Neuronal stem cell (in vitro differentiated cells): ENCODE results near the gene DOCK4.

Experiments
- DNase-seq: peaks from one replicate; pipeline ENCODE4 v3.0.0-alpha.2; 2013; ENCODE audit warnings: low spot score
- H2AFZ ChIP-seq: one replicate; pipeline ENCODE4 v1.6.1; 2013; ENCODE audit warnings: mild to moderate bottlenecking, low read length, inconsistent platforms
- H2AK5ac ChIP-seq: 2 replicates; pipeline ENCODE4 v1.6.1; 2013; ENCODE audit warnings: low read depth, mild to moderate bottlenecking, inconsistent platforms, low read length, moderate library complexity, mixed read lengths
- H2BK120ac ChIP-seq: 2 replicates; pipeline ENCODE4 v1.6.1; 2013; ENCODE audit warnings: low read depth, mild to moderate bottlenecking, inconsistent platforms, low read length, moderate library complexity, mixed read lengths
- H2BK12ac ChIP-seq: one replicate; pipeline ENCODE4 v1.6.1; 2013; ENCODE audit warnings: low read length, inconsistent platforms
- H2BK15ac ChIP-seq: 2 replicates; pipeline ENCODE4 v1.6.1; 2013; ENCODE audit warnings: mild to moderate bottlenecking, low read length, inconsistent platforms, mixed read lengths
- H2BK5ac ChIP-seq: one replicate; pipeline ENCODE4 v1.6.1; 2013; ENCODE audit warnings: inconsistent platforms, mild to moderate bottlenecking, low read length, moderate library complexity
- H3K14ac ChIP-seq: one replicate; pipeline ENCODE4 v1.6.1; 2013; ENCODE audit warnings: low read length, inconsistent platforms
- H3K18ac ChIP-seq: 2 replicates; pipeline ENCODE4 v1.6.1; 2013; ENCODE audit warnings: low read length, inconsistent platforms
- H3K23ac ChIP-seq: 2 replicates; pipeline ENCODE4 v1.6.1; 2013; ENCODE audit warnings: low read depth, mild to moderate bottlenecking, mixed read lengths, low read length, inconsistent platforms; ENCODE audit not compliant: poor library complexity
- H3K27ac ChIP-seq: replicated peaks from 3 replicates; pipeline ENCODE4 v1.5.1; 2013; ENCODE audit warnings: low read length, inconsistent platforms
- H3K27me3 ChIP-seq, 3 experiments: 2 replicates each; pipeline ENCODE4 v1.6.1; 2013; ENCODE audit warnings: low read length in 3 of 3, mild to moderate bottlenecking in 2 of 3, inconsistent platforms in 1 of 3, low read depth in 1 of 3, mixed read lengths in 1 of 3, moderate library complexity in 1 of 3; ENCODE audit not compliant: control insufficient read depth in 3 of 3, insufficient read depth in 3 of 3
- H3K36me3 ChIP-seq, 2 donors: replicated peaks in 1 of 2; 2 replicates each; pipeline ENCODE4 v1.6.1; 2013; ENCODE audit warnings: low read length in 2 of 2; ENCODE audit not compliant: control insufficient read depth in 2 of 2, insufficient read depth in 2 of 2
- H3K4ac ChIP-seq: 2 replicates; pipeline ENCODE4 v1.6.1; 2013; ENCODE audit warnings: inconsistent platforms, mild to moderate bottlenecking, low read length, moderate library complexity
- H3K4me1 ChIP-seq, 2 donors: 1 replicate in 1 of 2; 2 replicates in 1 of 2; pipeline ENCODE4 v1.6.1; 2013; ENCODE audit warnings: low read length in 2 of 2, low read depth in 1 of 2; ENCODE audit not compliant: control insufficient read depth in 2 of 2, insufficient read depth in 1 of 2
- H3K4me2 ChIP-seq: one replicate; pipeline ENCODE4 v1.6.1; 2013; ENCODE audit warnings: mild to moderate bottlenecking, low read length, inconsistent platforms; ENCODE audit not compliant: insufficient read depth, poor library complexity, severe bottlenecking
- H3K4me3 ChIP-seq, 2 donors: 2 replicates each; pipeline ENCODE4 v1.5.1; 2013; ENCODE audit warnings: low read length in 2 of 2, mild to moderate bottlenecking in 2 of 2, inconsistent platforms in 1 of 2, moderate library complexity in 1 of 2
- H3K79me1 ChIP-seq: one replicate; pipeline ENCODE4 v1.6.1; 2013; ENCODE audit warnings: low read depth, mild to moderate bottlenecking, inconsistent platforms, low read length, moderate library complexity
- H3K9ac ChIP-seq: one replicate; pipeline ENCODE4 v1.6.1; 2013; ENCODE audit warnings: mild to moderate bottlenecking, low read depth, low read length, inconsistent platforms; ENCODE audit not compliant: poor library complexity
- H3K9me3 ChIP-seq, 2 donors: replicated peaks in 1 of 2; 2 replicates each; pipeline versions ENCODE3 to v1.6.1; 2013; ENCODE audit warnings: low read length in 2 of 2, mild to moderate bottlenecking in 2 of 2, inconsistent platforms in 1 of 2, low read depth in 1 of 2, mixed read lengths in 1 of 2, moderate library complexity in 1 of 2; ENCODE audit not compliant: control insufficient read depth in 2 of 2, insufficient read depth in 1 of 2
- H4K8ac ChIP-seq: one replicate; pipeline ENCODE4 v1.6.1; 2013; ENCODE audit warnings: low read depth, mild to moderate bottlenecking, inconsistent platforms, low read length, moderate library complexity
- H4K91ac ChIP-seq: one replicate; pipeline ENCODE4 v1.6.1; 2013; ENCODE audit warnings: low read length, low read depth, mild to moderate bottlenecking, inconsistent platforms; ENCODE audit not compliant: poor library complexity
- WGBS, 2 donors: extraction: QIAGEN DNeasy Blood & Tissue Kit; methylation state at CpG; one replicate each; pipeline ENCODE4 v1.1.7; 2013; ENCODE audit warnings: missing lambda C conversion rate in 2 of 2, mixed read lengths in 1 of 2; ENCODE audit not compliant: insufficient read length in 2 of 2, insufficient replicate concordance in 1 of 2; ENCODE audit errors: extremely low coverage in 2 of 2; 5-methylcytosine and 5-hydroxymethylcytosine counted together

Gene DOCK4

DNA sequence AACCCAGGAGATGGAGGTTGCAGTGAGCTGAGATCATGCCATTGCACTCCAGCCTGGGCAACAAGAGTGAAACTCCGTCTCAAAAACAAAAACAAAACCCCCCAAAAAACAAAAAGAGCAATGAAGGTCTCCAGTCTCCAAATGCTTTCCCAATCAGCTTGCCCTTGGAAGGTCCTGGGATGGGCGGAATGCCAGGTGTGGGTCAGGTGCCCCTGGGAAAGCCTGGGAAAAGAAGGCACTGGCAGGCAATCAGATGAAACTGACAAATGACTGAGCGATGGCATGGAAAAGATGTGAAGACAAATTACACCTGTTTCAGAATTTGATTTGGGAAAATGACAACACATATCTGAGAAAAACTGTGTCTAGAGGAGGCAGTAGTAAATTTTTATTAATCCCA is 433.5 kb downstream of the DOCK4 start:
- no peak overlapping the region for H3K18ac ChIP-seq
- no peak for DNase-seq
- H3K4ac ChIP-seq: no peak overlapping the region
- no CpG with 5 or more reads among the region's 3 CpGs for WGBS, 2 donors
- H2AFZ ChIP-seq: no peak overlapping the region
- H2BK120ac ChIP-seq: no peak overlapping the region
- no peak overlapping the region for H2BK5ac ChIP-seq
- no peak overlapping the region for H4K8ac ChIP-seq
- no peak overlapping the region for H3K4me2 ChIP-seq
- H3K9me3 ChIP-seq: peaks cover 2 to 13% of the 10 kb centered on the region in 2 donors
- H3K27ac ChIP-seq: no peak overlapping the region
- no peak overlapping the region for H3K23ac ChIP-seq
- H3K36me3 ChIP-seq: peaks cover 0 to 29% of the 10 kb centered on the region in 2 donors
- H4K91ac ChIP-seq: no peak overlapping the region
- H3K79me1 ChIP-seq: no peaks in the 10 kb centered on the region
- no peak overlapping the region for H2BK15ac ChIP-seq
- no peak overlapping the region for H3K9ac ChIP-seq
- H2BK12ac ChIP-seq: no peak overlapping the region
- H3K4me3 ChIP-seq: no peak overlapping the region
- no peak overlapping the region for H3K14ac ChIP-seq
- peaks cover 0 to 4% of the 10 kb centered on the region in 2 donors for H3K4me1 ChIP-seq
- no peak overlapping the region for H2AK5ac ChIP-seq
- no peaks in the 10 kb centered on the region for H3K27me3 ChIP-seq

DNA sequence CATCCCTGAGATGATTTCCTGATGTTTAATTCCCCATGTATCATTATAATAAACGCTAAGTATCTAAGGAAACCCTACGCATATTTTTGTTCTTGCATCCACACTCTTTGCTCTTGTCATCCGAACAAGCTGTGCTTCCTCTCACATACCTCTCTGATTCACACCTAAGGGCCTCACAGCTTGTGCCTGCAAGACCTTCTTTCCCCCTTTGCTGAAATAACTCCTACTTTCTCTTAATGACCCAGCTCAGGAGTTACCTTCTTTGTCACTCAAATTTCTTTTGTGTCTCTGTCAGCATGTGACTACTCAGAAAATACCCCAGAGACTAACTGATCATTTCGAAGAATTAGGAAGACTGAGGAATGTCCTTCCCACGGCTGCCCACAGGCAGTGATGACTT is 434.6 kb downstream of the DOCK4 start:
- no peak for DNase-seq
- Histone ChIP-seq H3K4me3 (no peak overlapping the region), H2BK120ac (no peak overlapping the region), H3K9me3 (peaks cover 0 to 7% of the 10 kb centered on the region in 2 donors), H3K36me3 (peaks cover 0 to 23% of the 10 kb centered on the region in 2 donors), H2BK5ac (no peak overlapping the region), H4K8ac (no peak overlapping the region), H3K27ac (no peak overlapping the region), H3K18ac (no peak overlapping the region), H3K27me3 (no peaks in the 10 kb centered on the region), H3K9ac (no peak overlapping the region), H2BK12ac (no peak overlapping the region), H3K14ac (no peak overlapping the region), H3K4me1 (peaks cover 0 to 4% of the 10 kb centered on the region in 2 donors), H2AFZ (no peak overlapping the region), H2AK5ac (no peak overlapping the region), H2BK15ac (no peak overlapping the region), H4K91ac (no peak overlapping the region), H3K79me1 (no peaks in the 10 kb centered on the region), H3K4ac (no peak overlapping the region), H3K4me2 (no peak overlapping the region), H3K23ac (no peak overlapping the region)
- no CpG with 5 or more reads among the region's 5 CpGs for WGBS, 2 donors

DNA sequence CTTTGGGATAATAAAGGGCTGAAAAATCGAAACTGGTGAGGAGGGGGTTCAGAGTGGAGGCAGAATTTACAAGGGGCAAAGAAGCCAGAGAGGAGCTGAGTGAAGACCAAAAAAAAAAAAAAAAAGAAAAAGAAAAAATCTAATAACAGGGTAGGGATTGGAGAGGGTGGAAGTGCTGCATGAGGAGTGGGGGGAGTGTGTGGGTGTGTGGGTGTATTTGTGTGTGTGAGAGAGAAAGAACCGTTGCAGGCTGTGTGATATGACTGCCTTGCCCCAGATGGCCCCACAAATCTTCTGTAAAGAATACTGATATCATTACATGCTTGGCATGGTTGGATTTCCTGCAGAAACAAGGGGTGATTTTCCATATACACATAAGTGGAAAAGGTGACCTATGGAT is 436.1 kb downstream of the DOCK4 start:
- Histone ChIP-seq H3K36me3 (peaks cover 0 to 27% of the 10 kb centered on the region in 2 donors), H4K91ac (no peak overlapping the region), H2BK15ac (no peak overlapping the region), H4K8ac (no peak overlapping the region), H2BK5ac (no peak overlapping the region), H3K27ac (no peak overlapping the region), H3K9ac (no peak overlapping the region), H3K4me2 (no peak overlapping the region), H3K4ac (no peak overlapping the region), H2BK12ac (no peak overlapping the region), H3K27me3 (no peaks in the 10 kb centered on the region), H3K18ac (no peak overlapping the region), H3K23ac (no peak overlapping the region), H3K4me3 (no peak overlapping the region), H3K4me1 (peaks cover 0 to 4% of the 10 kb centered on the region in 2 donors), H2AK5ac (no peak overlapping the region), H3K9me3 (no peaks in the 10 kb centered on the region), H2AFZ (no peak overlapping the region), H3K14ac (no peak overlapping the region), H2BK120ac (no peak overlapping the region), H3K79me1 (no peaks in the 10 kb centered on the region)
- no CpG with 5 or more reads among the region's 2 CpGs for WGBS, 2 donors
- DNase-seq: no peak

DNA sequence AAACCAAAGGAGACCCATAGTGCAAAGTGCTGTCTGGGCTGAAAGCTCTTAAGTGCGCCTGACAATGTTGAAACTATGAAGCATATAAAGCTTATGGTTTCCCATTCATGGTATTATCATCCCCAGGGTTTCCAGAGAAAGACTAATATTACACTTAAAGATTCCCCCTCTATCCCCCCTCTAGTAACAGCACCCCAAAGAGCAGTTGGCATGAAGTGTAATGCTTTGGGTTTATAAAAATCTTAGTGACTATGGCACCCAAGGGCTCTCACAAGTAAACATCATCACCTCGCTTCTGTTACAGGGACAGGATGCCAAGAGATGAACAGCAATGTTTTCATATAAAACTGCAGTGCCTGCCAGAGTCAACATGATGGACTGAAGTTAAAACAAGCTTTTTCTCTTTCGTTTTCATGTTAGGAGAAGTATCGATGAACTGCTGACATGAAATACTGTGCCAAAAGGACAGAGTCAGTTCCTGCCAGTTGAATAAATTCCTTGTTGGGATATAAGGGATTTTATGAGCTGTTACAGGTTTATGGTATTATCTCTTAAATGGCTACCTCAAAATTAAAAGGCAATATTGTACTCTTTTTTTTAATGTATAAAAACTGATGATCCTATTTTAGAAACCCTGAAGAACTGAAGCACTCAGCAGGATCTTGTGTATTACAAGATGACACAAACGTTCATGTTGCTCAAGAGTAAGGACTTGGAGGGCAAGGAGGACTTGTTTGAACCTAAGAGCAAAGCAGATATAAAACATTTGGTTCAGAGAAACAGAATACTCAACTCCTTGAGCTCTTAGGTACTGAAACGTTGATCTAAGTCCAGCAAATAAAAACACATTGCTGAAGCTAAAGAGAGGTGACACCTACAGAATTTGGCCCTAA is 440.2 kb downstream of the DOCK4 start:
- Histone ChIP-seq H3K4me1 (no peaks in the 10 kb centered on the region), H3K36me3 (peaks cover 0 to 21% of the 10 kb centered on the region in 2 donors), H2AFZ (no peak overlapping the region), H2BK120ac (no peak overlapping the region), H3K9me3 (no peaks in the 10 kb centered on the region), H3K23ac (no peak overlapping the region), H3K4me2 (no peak overlapping the region), H4K91ac (no peak overlapping the region), H2AK5ac (no peak overlapping the region), H3K79me1 (no peaks in the 10 kb centered on the region), H2BK5ac (no peak overlapping the region), H3K4ac (no peak overlapping the region), H3K14ac (no peak overlapping the region), H3K27me3 (no peaks in the 10 kb centered on the region), H2BK12ac (no peak overlapping the region), H3K4me3 (no peak overlapping the region), H2BK15ac (no peak overlapping the region), H4K8ac (no peak overlapping the region), H3K9ac (no peak overlapping the region), H3K18ac (no peak overlapping the region), H3K27ac (no peak overlapping the region)
- DNase-seq: no peak
- WGBS, 2 donors: no CpG with 5 or more reads among the region's 6 CpGs
